ACHN (cell line): Measurements from ENCODE around the gene GPRASP3.
A peak's percentile ranks its signal among the peaks of the same experiment; 100 is the strongest.
"Not testable (repeated sequence)": the region's sequence is repeated elsewhere in the genome, so short reads cannot be mapped to it uniquely, and the experiment has no call there.

ENCODE experiments used
- DNase-seq: peaks from one replicate; pipeline ENCODE4 v3.0.0-alpha.2; 2015
- in situ Hi-C: cut with HindIII; loops from 2 replicates; pipeline ENCODE4 v1.10.0; 2017; ENCODE audit warnings: low sequenced_read_pairs, low pct_ligation_motif_present, low pct_unique_long_range_greater_than_20kb

GPRASP3 gene

GRCh38 chrX:102720237-102721168, at the start of gene GPRASP3:
Gene GPRASP3, plus strand, starts transcription at chrX:102720743. Its CDS starts 28,253 bp downstream, at chrX:102748996.
- DNase-seq: peak; percentile 51
- in situ Hi-C loops: no loop called here

GRCh38 chrX:102672856-102673255, 47.7 kb upstream of the GPRASP3 start:
- in situ Hi-C loops: no loop called here
- DNase-seq: no peak

DNA sequence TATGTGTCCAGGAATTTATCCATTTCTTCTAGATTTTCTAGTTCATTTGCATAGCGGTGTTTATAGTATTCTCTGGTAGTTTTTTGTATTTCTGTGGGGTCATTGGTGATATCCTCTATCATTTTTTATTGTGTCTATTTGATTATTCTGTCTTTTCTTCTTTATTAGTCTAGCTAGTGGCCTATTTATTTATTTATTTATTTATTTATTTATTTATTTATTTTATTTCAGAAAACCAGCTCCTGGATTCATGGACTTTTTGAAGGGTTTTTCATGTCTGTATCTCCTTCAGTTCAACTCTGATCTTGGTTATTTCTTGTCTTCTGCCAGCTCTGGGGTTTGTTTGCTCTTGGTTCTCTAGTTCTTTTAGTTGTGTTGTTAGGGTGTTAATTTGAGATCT, 43.1 kb upstream of the GPRASP3 start:
- in situ Hi-C loops, DNase-seq: not testable (repeated sequence)

- DNase-seq: no peak
- in situ Hi-C loops: no loop called here
Observed at GRCh38 chrX:102684772-102685520, 35.6 kb upstream of the GPRASP3 start.

DNA sequence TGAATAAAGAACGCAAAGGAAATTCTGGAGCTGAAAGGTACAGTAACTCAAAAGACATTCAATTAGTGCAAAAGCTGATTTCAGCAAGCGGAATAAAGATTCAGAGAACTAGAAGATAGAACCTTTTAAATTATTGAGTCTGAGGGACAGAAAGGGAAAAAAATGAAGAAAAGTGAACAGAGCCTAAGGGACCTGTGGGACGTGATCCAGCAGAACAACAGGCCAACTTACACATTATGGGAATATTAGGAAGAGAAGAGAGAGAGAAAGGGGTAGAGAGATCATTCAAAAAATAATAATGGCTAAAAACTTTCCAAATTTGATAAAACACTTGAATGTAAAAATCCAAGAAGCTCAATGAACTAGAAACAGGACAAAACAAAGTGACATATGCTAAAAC, 25.8 kb upstream of the GPRASP3 start:
- no peak for DNase-seq
- in situ Hi-C loops: no loop called here

DNA sequence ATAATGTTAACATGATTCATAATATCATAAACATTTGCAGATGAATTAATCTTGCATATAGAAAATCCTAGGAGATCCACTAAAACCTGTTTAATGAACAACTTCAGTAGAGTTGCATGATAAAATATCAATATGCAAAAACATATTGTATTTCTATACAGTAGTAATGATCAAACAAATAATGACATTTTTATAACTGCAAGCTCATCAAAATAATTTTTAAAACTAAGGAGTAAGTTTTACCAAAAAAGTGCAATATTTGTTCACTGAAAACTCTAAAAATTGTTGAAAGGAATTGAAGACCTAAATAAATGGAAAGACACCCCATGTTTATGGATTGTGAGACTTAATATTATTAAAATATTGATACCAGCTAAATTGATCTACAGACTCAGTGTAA, 24.2 kb upstream of the GPRASP3 start:
- in situ Hi-C loops: no loop called here
- DNase-seq: no peak

- no peak for DNase-seq
- in situ Hi-C loops: no loop called here
Observed at GRCh38 chrX:102697494-102697893, 23.0 kb upstream of the GPRASP3 start.

GRCh38 chrX:102708900-102709299, 11.6 kb upstream of the GPRASP3 start:
- in situ Hi-C loops: no loop called here
- DNase-seq: no peak

GRCh38 chrX:102711872-102712215, 8.7 kb upstream of the GPRASP3 start:
- DNase-seq: no peak

DNA sequence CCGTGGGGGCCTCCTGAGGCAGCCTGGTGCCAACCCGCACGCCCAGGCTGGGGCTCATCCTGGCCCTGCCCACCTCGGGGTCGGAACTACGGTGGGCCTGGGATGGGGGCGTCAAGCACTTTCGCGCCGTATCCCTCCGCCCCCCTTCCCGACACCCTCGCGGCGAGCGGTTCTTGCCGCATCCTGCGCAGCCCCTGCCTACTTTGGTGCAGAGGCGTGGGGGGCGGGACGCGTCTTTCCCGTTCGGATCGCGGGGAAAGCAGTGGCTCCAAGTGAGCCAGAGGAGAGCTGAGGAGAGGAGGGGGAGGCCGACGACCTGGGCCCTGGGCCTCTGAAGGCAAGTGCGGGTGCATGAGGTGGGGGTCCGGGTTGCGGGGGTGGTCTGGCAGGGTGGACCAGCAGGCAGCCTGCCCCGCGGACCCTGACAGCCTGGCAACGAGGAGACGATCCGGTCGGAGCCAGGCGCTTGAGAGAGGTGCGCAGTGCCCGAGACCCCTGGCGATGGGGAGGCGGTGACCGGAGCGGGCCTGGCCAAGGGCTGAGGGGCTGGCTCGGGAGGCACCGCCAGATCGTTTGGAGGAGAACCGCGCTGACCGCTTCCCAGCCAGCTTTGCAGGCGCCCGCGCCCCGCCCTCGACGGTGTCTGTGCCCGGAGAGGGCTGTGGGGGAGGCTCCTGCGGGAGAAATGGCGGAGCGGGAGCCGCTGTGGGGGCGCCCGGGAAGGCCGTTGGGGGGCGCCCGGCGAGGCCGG, 8.2 kb upstream of the GPRASP3 start, which contains the start of gene GPRASP2:
TSS of gene GPRASP2 (plus strand) at position 233 of the 751 bp plus-strand sequence. CDS start 2,422 bp downstream, outside the sequence.
- peak; percentile 25 for DNase-seq
- in situ Hi-C loops: no loop called here

More at GRCh38 chrX:102711872-102712215, 8.7 kb upstream of the GPRASP3 start:
- in situ Hi-C loops: no loop called here

DNA sequence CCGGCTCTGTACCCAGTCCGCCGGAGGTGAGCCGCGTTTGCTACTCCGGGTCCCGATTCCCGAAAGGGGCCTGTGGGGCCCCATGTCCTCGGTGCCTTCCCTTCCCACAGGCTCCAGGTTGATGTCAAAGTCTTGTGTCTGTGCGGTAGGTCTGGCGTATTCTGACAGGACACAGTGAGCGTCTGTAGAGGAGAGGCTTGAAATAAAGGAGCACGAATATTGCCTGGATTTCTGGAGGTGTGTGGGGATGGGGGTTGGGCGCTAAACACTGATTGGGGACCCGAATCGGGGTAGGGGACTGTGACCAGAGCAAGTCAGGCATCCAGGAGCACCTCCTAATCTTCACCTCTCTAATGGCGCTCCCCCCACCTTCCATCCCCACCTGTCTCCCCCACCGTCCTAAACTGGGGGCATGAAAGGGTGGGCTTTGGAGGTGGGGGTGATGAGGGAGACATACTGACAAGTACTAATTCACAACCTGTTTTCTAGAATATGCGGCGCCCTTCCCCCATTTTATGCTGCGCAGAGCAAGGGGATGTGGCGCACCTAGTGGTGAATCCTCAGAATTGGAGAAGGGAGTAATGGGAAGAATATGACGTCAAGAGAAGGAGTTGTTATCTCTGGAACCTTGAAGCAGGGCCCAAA, 7.4 kb upstream of the GPRASP3 start:
- peak; percentile 48 for DNase-seq
- in situ Hi-C loops: no loop called here

GRCh38 chrX:102714994-102715393, 5.5 kb upstream of the GPRASP3 start:
- DNase-seq: no peak
- in situ Hi-C loops: no loop called here

- in situ Hi-C loops: no loop called here
- DNase-seq: no peak
Observed at GRCh38 chrX:102715967-102716366, 4.6 kb upstream of the GPRASP3 start.

DNA sequence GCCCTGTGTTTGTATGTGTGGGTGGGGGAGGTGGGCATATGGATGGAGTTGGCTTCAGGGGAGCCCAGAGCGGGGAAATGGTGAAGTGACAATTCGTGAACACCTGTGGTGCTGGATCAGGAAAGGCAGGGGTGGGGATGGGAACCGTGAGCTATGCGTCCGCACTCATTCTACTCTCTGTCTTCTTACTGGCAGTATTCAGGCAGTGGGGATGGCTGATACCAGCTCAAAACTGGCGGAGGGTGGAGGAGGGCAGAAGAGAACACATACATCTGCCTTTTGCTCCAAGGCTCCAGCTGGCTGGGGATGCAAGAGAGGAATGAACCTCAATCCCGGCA, 595 bp downstream of the GPRASP3 start:
- in situ Hi-C loops, DNase-seq: not testable (repeated sequence)

DNA sequence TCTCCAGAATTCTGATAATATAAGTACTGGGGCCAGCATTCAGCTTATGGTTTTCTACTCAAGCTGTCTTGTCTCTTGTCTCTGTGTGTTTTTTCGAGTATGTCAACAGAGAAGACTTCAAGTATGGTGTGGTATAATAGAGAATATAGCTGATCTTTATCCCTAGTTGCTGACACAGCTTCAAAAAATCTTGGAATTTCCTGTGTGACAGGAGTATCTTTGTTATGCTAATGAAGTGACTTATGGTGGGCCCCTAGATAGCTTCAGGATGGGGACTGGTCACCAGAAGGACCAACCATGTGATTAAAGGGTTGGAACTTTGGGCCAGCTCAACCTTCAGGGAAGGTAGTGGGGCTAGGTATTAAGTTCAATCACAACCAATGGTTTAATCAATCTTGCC, 2.9 kb downstream of the GPRASP3 start:
- in situ Hi-C loops: no loop called here
- DNase-seq: no peak

DNA sequence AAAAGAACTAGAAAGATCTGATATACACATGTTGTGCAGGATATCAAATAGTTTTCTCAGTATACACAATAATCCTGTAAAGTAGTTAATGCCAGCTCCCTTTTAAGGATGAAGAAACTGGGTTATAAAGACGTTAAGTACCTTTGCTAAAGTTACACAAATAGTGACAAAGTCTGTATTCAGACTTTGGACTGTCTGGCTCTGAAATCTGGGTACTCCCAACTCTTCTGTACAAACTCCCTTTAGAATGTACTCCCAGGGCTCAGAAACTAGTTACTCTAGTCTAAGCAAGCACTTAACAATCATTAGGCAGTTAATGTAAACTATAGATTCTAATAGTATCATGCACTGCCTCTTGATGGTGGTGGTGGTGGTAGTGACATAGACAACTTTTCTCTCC, 7.2 kb downstream of the GPRASP3 start:
- no peak for DNase-seq
- in situ Hi-C loops: no loop called here

DNA sequence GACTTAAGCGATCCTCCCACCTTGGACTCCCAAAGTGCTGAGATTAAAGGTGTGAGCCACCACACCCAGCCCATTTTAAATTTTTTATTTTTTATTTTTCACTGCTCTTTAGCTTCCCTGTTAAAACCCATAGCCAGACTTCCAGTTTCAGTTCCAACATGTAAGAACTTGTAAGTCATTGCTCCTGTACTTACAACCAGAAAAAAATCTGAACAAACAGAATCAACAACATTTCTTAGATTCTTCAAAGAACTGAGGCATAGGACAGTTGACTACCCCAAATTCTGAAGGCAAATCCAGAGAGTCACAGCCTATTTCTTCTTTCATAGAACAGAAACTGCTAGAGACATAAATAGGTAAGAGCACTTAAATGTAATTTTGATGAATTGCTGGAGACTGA, 8.1 kb downstream of the GPRASP3 start:
- DNase-seq: no peak
- in situ Hi-C loops: no loop called here

DNA sequence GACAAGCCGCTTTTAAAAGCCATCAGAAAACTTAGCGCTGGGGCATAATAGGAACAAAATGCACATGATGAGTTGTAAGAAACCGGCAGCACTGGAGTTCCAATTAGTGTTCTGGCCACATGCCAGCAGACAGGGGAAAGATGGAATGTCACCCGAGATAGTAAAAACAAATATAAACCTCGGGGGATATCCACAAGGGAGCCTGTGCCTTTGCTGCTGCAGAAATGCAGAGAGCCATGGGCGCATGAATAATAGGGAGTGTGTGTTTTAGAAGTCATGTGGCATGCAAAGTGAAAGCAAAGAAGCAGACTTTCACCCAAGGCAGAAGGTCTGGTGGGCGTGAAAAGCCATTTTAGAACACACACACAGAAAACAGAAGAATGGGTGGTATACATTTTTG, 19.1 kb downstream of the GPRASP3 start:
- in situ Hi-C loops: no loop called here
- no peak for DNase-seq

GRCh38 chrX:102744307-102744706, 23.8 kb downstream of the GPRASP3 start:
- DNase-seq: no peak
- in situ Hi-C loops: no loop called here
